Lung (tissue), 12 donors: ENCODE data around the gene ZMYND15. TPM values are rescaled to one million over a fixed set of nuclear protein-coding genes. Genes with fewer than 3 reads are reported as not detected.
A peak's percentile ranks its signal among the peaks of the same experiment; 100 is the strongest.

ENCODE experiments used
- ATAC-seq: fragments of 200-7000 bp; cut with Tn5 transposase; one replicate; pipeline ENCODE4 v1.9.1; 2020; ENCODE audit warnings: moderate number of reproducible peaks; ENCODE audit not compliant: insufficient read depth, low FRiP score
- DNase-seq, 3 donors: peaks; one replicate each; pipeline ENCODE4 v3.0.0-alpha.2; 2013 to 2017
- H3K27ac ChIP-seq, 2 donors: one replicate each; pipeline ENCODE4 v1.5.1; 2013; ENCODE audit warnings: mild to moderate bottlenecking in 2 of 2, moderate library complexity in 2 of 2, control low read depth in 1 of 2, inconsistent platforms in 1 of 2, low read depth in 1 of 2, low read length in 1 of 2
- H3K27me3 ChIP-seq, 3 donors: one replicate each; pipeline ENCODE4 v1.5.1; 2013; ENCODE audit warnings: low read length in 2 of 3; ENCODE audit not compliant: control insufficient read depth in 3 of 3, insufficient read depth in 3 of 3
- H3K36me3 ChIP-seq, 4 donors: one replicate each; pipeline ENCODE4 v1.5.1; 2013; ENCODE audit warnings: low read length in 4 of 4, mild to moderate bottlenecking in 1 of 4, moderate library complexity in 1 of 4; ENCODE audit not compliant: control insufficient read depth in 4 of 4, insufficient read depth in 4 of 4
- H3K4me1 ChIP-seq, 5 donors: one replicate each; pipeline ENCODE4 v1.5.1; 2013; ENCODE audit warnings: low read length in 5 of 5, mild to moderate bottlenecking in 2 of 5, moderate library complexity in 1 of 5; ENCODE audit not compliant: control insufficient read depth in 5 of 5, insufficient read depth in 5 of 5
- H3K4me3 ChIP-seq: one replicate; pipeline ENCODE4 v1.5.1; 2013; ENCODE audit warnings: mild to moderate bottlenecking, control low read depth, moderate library complexity
- H3K9ac ChIP-seq, 2 donors: one replicate each; pipeline ENCODE4 v1.5.1; 2013; ENCODE audit warnings: low read length in 2 of 2, control low read depth in 1 of 2; ENCODE audit not compliant: insufficient read depth in 1 of 2
- H3K9me3 ChIP-seq, 4 donors: one replicate each; pipeline ENCODE4 v1.5.1; 2013; ENCODE audit warnings: low read length in 3 of 4, mild to moderate bottlenecking in 1 of 4, moderate library complexity in 1 of 4; ENCODE audit not compliant: control insufficient read depth in 4 of 4, insufficient read depth in 3 of 4
- CTCF ChIP-seq: IDR thresholded peaks from 2 replicates; pipeline ENCODE4 v1.5.1; 2012; ENCODE audit warnings: mild to moderate bottlenecking; ENCODE audit errors: control extremely low read depth, extremely low read depth
- WGBS, 2 donors: extraction: QIAGEN DNeasy Blood & Tissue Kit; methylation state at CpG; one replicate each; pipeline ENCODE4 v1.1.7; 2013; 5-methylcytosine and 5-hydroxymethylcytosine counted together
- polyA plus RNA-seq, 2 donors: library from polyadenylated mRNA; stranded (reverse); fragments of 200-250 nt; gene quantifications; one replicate each; pipeline ENCODE4 v1.2.1, GENCODE V29; 2013
- total RNA-seq, 2 donors: library from RNA; depleted of rRNA in 1 of 2; stranded (reverse); fragments of >200 nt in 1 of 2; gene quantifications; one replicate each; pipeline ENCODE4 v1.2.1, GENCODE V29; 2014 to 2021
- donor health status: control.
- donor health status: control.
- donor health status: Bipolar disorder and iron deficiency.
- donor health status: healthy.
- donor health status: DM: yes; HTN: yes; CAD: no.

The ZMYND15 gene
- total and polyA plus RNA-seq, 4 donors, result 2.3 to 9.7 (median 7.8) TPM

GRCh38 chr17:4728124-4728523 is 11.5 kb upstream of the ZMYND15 start:
- Histone ChIP-seq H3K36me3 (peaks cover 0 to 5% (median 0%) of the 10 kb centered on the region in 4 donors), H3K4me1 (peaks cover 0 to 8% (median 4%) of the 10 kb centered on the region in 5 donors), H3K27me3 (no peaks in the 10 kb centered on the region), H3K9ac (no peak overlapping the region), H3K9me3 (no peaks in the 10 kb centered on the region), H3K27ac (peak overlapping the region in 1 of 2 donors; percentile 39), H3K4me3 (no peak overlapping the region)
- no peak for DNase-seq
- WGBS, 2 donors, result 42 to 56% methylated on average over 3 of the region's 3 CpGs
- no peak for TF ChIP-seq CTCF
- no peak for ATAC-seq

DNA sequence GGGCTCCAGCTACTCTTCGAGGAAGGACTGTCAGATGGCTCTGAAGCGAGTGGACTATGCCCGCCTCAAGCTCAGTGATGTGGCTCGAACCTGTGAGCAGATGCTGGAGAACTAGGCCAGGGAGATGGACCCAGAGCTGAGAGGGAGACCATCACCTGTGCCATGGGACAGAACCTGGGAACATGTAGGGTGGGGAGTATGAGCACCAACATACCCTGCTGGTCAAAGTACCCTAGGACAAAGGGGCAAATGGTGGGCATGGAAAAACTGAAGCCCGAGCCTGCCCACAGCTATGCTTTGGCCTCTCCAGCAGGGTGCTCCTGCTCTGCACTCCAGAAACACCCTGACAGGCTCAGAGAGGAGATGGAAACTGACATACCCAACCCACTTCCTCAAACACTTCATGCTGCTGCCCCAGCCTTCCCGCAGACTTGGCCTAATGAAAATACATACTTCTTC is 6.5 kb upstream of the ZMYND15 start:
- peaks cover 0 to 5% (median 2%) of the 10 kb centered on the region in 3 donors for H3K27me3 ChIP-seq
- no peak overlapping the region for H3K9ac ChIP-seq
- peaks cover 0 to 16% (median 0%) of the 10 kb centered on the region in 4 donors for H3K36me3 ChIP-seq
- no peak for ATAC-seq
- no peak overlapping the region for H3K4me3 ChIP-seq
- no peaks in the 10 kb centered on the region for H3K9me3 ChIP-seq
- peaks cover 0 to 9% (median 4%) of the 10 kb centered on the region in 5 donors for H3K4me1 ChIP-seq
- DNase-seq, result no peak
- no peak for TF ChIP-seq CTCF
- H3K27ac ChIP-seq, result peak overlapping the region in 1 of 2 donors; percentile 55
- 66 to 75% methylated on average over 6 of the region's 6 CpGs for WGBS, 2 donors

DNA sequence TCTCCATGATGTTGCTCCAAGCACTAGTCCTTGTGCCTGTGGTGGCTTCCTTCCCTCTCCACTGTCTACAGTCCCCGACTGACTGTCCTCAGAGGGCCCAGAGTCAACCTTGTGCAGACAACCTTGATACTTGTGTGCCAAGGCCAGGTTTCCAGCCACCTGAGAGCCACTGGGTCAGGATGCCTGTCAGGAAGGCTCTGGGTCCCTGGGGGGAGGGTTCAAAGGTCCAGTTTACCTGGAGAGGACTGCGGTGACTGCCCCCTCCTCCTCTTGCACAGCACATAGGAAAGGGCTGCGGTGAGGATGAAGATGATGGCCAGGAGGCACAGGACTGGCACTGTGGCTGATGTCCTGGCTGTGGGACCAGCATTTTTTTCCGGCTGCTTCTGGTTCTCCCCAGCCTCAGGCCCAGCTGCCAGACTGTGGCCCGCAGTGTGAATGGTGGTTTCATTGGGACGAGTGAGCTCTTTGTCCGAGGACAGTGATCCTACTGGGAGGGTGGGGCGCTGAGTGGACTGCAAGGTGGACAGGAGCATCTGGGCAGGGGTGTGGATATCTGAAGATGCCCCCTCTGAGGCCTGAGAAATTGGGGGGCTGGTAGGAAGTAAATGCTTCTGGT is 4.7 kb upstream of the ZMYND15 start:
- Histone ChIP-seq H3K36me3 (peaks cover 0 to 16% (median 0%) of the 10 kb centered on the region in 4 donors), H3K4me3 (no peak overlapping the region), H3K27me3 (peaks cover 0 to 14% (median 13%) of the 10 kb centered on the region in 3 donors), H3K4me1 (peaks cover 0 to 22% (median 6%) of the 10 kb centered on the region in 5 donors), H3K9ac (no peak overlapping the region), H3K27ac (no peak overlapping the region), H3K9me3 (no peaks in the 10 kb centered on the region)
- DNase-seq, result no peak
- TF ChIP-seq CTCF, result no peak
- 89 to 93% methylated on average over 7 to 8 of the region's 8 CpGs for WGBS, 2 donors
- no peak for ATAC-seq
